Naive thymus-derived CD4-positive, alpha-beta T cell (primary cell): ENCODE measurements around the gene PSD. TPM values are rescaled to one million over a fixed set of nuclear protein-coding genes. Genes with fewer than 3 reads are reported as not detected.
"Not testable (repeated sequence)": the region's sequence is repeated elsewhere in the genome, so short reads cannot be mapped to it uniquely, and the experiment has no call there.

ENCODE experiments used
- ATAC-seq: fragments of 150-1000 bp; cut with Tn5 transposase; 2 replicates; pipeline ENCODE4 v1.10.0; 2021; ENCODE audit warnings: mild to moderate bottlenecking, moderate library complexity
- CTCF ChIA-PET: fragments of 350-600 bp; sonication (Branson Sonifier 250); formaldehyde crosslinking; loops from one replicate; lab custom pipeline; 2021; ENCODE audit warnings: antibody characterized with exemption; lab: Charles Lee
- POLR2A ChIA-PET: fragments of 350-600 bp; sonication (Branson Sonifier 250); formaldehyde crosslinking; loops from one replicate; lab custom pipeline; 2021; ENCODE audit warnings: antibody characterized with exemption, inconsistent platforms; lab: Charles Lee
- DNase-seq, 9 donors: peaks; one replicate each; pipeline versions ENCODE4 v3.0.0 to v3.0.0-alpha.2; 2020 to 2022; ENCODE audit warnings: mixed read lengths in 1 of 9
- H3K27ac ChIP-seq: one replicate; pipeline ENCODE4 v1.7.0; 2013; ENCODE audit warnings: mild to moderate bottlenecking, low read depth, low read length, moderate library complexity
- H3K27me3 ChIP-seq, 2 donors: one replicate each; pipeline ENCODE4 v1.7.0; 2013; ENCODE audit warnings: low read length in 2 of 2, mild to moderate bottlenecking in 2 of 2, moderate library complexity in 2 of 2; ENCODE audit not compliant: control insufficient read depth in 2 of 2, insufficient read depth in 2 of 2
- H3K36me3 ChIP-seq, 3 experiments: 1 replicate in 2 of 3; 2 replicates in 1 of 3; pipeline ENCODE4 v1.7.0; 2013; ENCODE audit warnings: low read length in 3 of 3, mild to moderate bottlenecking in 3 of 3, moderate library complexity in 1 of 3; ENCODE audit not compliant: insufficient read depth in 3 of 3, control insufficient read depth in 2 of 3
- H3K4me1 ChIP-seq, 2 donors: one replicate each; pipeline ENCODE4 v1.7.0; 2013; ENCODE audit warnings: low read length in 2 of 2, mild to moderate bottlenecking in 2 of 2, moderate library complexity in 1 of 2; ENCODE audit not compliant: control insufficient read depth in 2 of 2, insufficient read depth in 2 of 2
- H3K4me3 ChIP-seq: 2 replicates; pipeline ENCODE4 v1.7.0; 2013; ENCODE audit warnings: mild to moderate bottlenecking, low read length
- H3K9me3 ChIP-seq, 3 experiments: 1 replicate in 2 of 3; 2 replicates in 1 of 3; pipeline ENCODE4 v1.7.0; 2013; ENCODE audit warnings: low read length in 3 of 3; ENCODE audit not compliant: control insufficient read depth in 2 of 3
- H3K27ac Mint-ChIP-seq, 9 donors: one replicate each; pipeline ENCODE4 v1.8.0; 2020 to 2022; ENCODE audit warnings: mixed read lengths in 9 of 9, mild to moderate bottlenecking in 8 of 9, moderate library complexity in 5 of 9, inconsistent platforms in 2 of 9
- H3K27me3 Mint-ChIP-seq, 5 donors: one replicate each; pipeline ENCODE4 v1.8.0; 2021 to 2022; ENCODE audit warnings: mixed read lengths in 5 of 5, mild to moderate bottlenecking in 1 of 5
- H3K36me3 Mint-ChIP-seq, 5 donors: one replicate each; pipeline ENCODE4 v1.8.0; 2020 to 2022; ENCODE audit warnings: mixed read lengths in 5 of 5, mild to moderate bottlenecking in 3 of 5, inconsistent platforms in 1 of 5
- H3K4me1 Mint-ChIP-seq, 7 donors: one replicate each; pipeline ENCODE4 v1.8.0; 2020 to 2022; ENCODE audit warnings: mixed read lengths in 7 of 7, mild to moderate bottlenecking in 3 of 7, inconsistent platforms in 1 of 7
- H3K4me3 Mint-ChIP-seq, 10 donors: one replicate each; pipeline ENCODE4 v1.8.0; 2020 to 2022; ENCODE audit warnings: mild to moderate bottlenecking in 10 of 10, mixed read lengths in 10 of 10, moderate library complexity in 6 of 10, inconsistent platforms in 2 of 10
- H3K9me3 Mint-ChIP-seq, 11 donors: one replicate each; pipeline ENCODE4 v1.8.0; 2020 to 2022; ENCODE audit warnings: mixed read lengths in 11 of 11, mild to moderate bottlenecking in 4 of 11, inconsistent platforms in 1 of 11, moderate library complexity in 1 of 11
- intact Hi-C, 2 donors: fragments of 100-400 bp; cut with micrococcal nuclease; formaldehyde crosslinking; loops; one replicate each; pipeline ENCODE4 v1.15.1; 2023
- polyA plus RNA-seq, 2 donors: library from polyadenylated mRNA; unstranded; fragments of 300-500 nt; fragmentation: Illumina TruSeq; gene quantifications; one replicate each; pipeline ENCODE4 v1.2.3, GENCODE V29; 2021
- total RNA-seq, 6 experiments: library from RNA in 5 of 6; stranded (reverse) in 5 of 6; gene quantifications; 1 replicate in 5 of 6; 2 replicates in 1 of 6; pipeline ENCODE4 v1.2.3 and lab custom pipeline; 2021 to 2026

Gene PSD
- total and polyA plus RNA-seq, 7 experiments from 2014 or later = 3.5 to 16.9 (median 8.2) TPM

DNA sequence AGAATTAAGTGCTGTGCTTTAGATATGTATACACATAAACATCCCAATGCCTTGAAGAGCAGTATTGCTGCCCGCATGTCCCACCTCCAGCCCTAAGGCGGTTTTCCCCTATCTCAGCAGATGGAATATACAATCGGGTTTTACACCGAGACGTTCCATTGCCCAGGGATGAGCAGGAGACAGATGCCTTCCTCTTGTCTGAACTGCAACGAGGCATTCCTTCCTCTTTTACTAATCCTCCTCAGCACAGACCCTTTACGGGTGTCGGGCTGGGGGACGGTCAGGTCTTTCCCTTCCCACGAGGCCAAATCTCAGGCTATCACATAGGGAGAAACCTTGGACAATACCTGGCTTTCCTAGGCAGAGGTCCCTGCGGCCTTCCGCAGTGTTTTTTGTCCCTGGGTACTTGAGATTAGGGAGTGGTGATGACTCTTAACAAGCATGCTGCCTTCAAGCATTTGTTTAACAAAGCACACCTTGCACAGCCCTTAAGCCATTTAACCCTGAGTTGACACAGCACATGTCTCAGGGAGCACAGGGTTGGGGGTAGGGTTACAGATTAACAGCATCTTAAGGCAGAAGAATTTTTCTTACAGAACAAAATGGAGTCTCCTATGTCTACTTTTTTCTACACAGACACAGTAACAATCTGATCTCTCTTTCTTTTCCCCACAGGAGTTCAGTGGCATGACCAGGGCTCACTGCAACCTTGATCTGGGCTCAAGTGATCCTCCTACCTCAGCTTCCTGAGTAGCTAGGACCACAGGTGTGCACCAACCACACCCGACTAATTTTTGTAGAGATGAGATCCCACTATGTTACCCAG lies 36.3 kb upstream of the PSD start:
- H3K4me3 Mint-ChIP-seq, POLR2A ChIA-PET, H3K27me3 ChIP-seq, DNase-seq, H3K4me3 ChIP-seq, H3K4me1 ChIP-seq, CTCF ChIA-PET, H3K27me3 Mint-ChIP-seq, H3K9me3 ChIP-seq, H3K27ac ChIP-seq, ATAC-seq, H3K9me3 Mint-ChIP-seq, H3K36me3 Mint-ChIP-seq, H3K36me3 ChIP-seq: not testable (repeated sequence)
- intact Hi-C loops = loop anchor here in 1 of 2 donors (5.0 kb wide), 2 partner anchors 187 to 398 kb away; partner anchors contain the start of genes ARMH3 and TRIM8
- Mint-ChIP-seq H3K4me1 (peaks cover 12 to 24% (median 21%) of the 10 kb centered on the region in 7 donors), H3K27ac (peak overlapping the region in 1 of 9 donors; percentile 48)

DNA sequence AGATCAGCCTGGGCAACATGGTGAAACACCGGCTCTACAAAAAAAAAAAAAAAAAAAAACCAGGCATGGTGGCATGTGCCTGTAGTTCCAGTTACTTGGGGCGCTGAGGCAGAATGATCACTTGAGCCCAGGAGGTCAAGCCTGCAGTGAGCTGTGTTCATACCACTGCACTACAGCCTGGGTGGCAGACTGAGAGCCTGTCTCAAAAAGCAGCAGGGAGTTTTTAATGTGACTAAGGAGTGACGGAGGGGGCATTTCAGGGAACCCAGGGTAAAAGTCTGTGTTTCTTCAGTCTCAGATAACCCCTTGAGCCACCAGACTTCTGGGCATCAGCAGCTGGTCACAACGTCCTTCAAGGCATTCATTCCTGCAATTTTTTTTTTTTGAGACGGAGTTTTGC lies 34.9 kb upstream of the PSD start:
- CTCF ChIA-PET = interaction anchor here (0.9 kb wide), 1 partner anchor 31 kb away, joined by 3 read pairs; no protein-coding TSS in a partner anchor
- no peak for DNase-seq
- Histone ChIP-seq H3K4me3 (no peak overlapping the region), H3K36me3 (peaks cover 0 to 7% (median 3%) of the 10 kb centered on the region in 3 experiments), H3K27me3 (no peaks in the 10 kb centered on the region), H3K4me1 (peaks cover 12 to 14% of the 10 kb centered on the region in 2 donors), H3K27ac (no peak overlapping the region), H3K9me3 (no peaks in the 10 kb centered on the region)
- intact Hi-C loops = loop anchor here in 1 of 2 donors (5.0 kb wide), 2 partner anchors 189 to 396 kb away; partner anchors contain the start of genes ARMH3 and TRIM8
- Mint-ChIP-seq H3K9me3 (no peaks in the 10 kb centered on the region), H3K4me1 (peaks cover 20 to 32% (median 26%) of the 10 kb centered on the region in 7 donors), H3K27me3 (no peaks in the 10 kb centered on the region), H3K4me3 (no peak overlapping the region), H3K27ac (peak overlapping the region in 2 of 9 donors; percentile 56 to 67), H3K36me3 (peaks cover 0 to 9% (median 4%) of the 10 kb centered on the region in 5 donors)
- POLR2A ChIA-PET = interaction anchor here (0.6 to 6.7 kb wide), 4 partner anchors 20 to 119 kb away, joined by 3 to 157 read pairs (median 38); partner anchors contain the start of genes CUEDC2 and FBXL15
- ATAC-seq = no peak

DNA sequence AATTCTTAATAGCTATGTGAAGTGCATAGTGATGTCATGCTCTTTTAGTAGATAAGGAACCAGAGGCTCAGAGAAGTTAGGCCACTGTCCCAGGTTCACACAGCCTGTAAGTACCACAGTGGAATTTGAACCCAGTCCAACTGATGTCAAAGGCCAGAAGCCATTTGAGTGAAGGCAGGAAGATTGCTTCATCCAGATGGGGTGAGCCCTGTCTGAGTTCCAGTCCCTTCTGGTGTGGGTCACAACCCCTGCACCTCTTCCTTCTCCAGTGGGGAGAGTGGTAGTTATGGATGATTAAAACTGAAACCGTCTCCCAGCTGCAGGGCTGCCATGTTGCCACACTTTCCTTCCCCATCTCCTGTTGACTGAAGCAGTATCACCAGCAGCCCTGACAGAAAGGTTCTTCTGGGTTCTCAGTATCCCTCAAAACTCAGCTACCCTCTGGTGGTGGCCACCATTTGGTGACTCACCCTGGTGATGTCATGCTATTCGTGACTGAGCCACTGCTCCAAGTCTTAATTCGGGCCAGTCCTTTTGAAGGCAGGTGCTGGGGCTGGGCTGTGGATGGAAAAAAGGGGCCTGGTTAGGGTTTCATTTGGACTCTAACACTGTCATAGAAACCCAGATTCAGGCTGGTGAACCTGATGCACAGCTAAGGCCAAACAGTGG lies 34.2 kb upstream of the PSD start:
- POLR2A ChIA-PET = interaction anchor here (1.2 to 6.7 kb wide), 6 partner anchors 8 to 56 kb away, joined by 3 to 157 read pairs (median 68); partner anchors contain the start of genes CUEDC2, FBXL15 and NFKB2
- Histone ChIP-seq H3K36me3 (peaks cover 0 to 7% (median 3%) of the 10 kb centered on the region in 3 experiments), H3K9me3 (no peaks in the 10 kb centered on the region), H3K27me3 (no peaks in the 10 kb centered on the region), H3K27ac (no peak overlapping the region), H3K4me3 (no peak overlapping the region), H3K4me1 (peaks cover 12 to 14% of the 10 kb centered on the region in 2 donors)
- Mint-ChIP-seq H3K4me1 (peaks cover 20 to 32% (median 26%) of the 10 kb centered on the region in 7 donors), H3K27me3 (no peaks in the 10 kb centered on the region), H3K36me3 (peaks cover 0 to 9% (median 4%) of the 10 kb centered on the region in 5 donors), H3K9me3 (no peaks in the 10 kb centered on the region), H3K4me3 (peak overlapping the region in 9 of 10 donors; percentile 10 to 94 (median 64)), H3K27ac (peak overlapping the region in 7 of 9 donors; percentile 45 to 88 (median 67))
- CTCF ChIA-PET = interaction anchor here (0.8 to 0.9 kb wide), 2 partner anchors 30 to 55 kb away, joined by 3 read pairs; no protein-coding TSS in a partner anchor
- DNase-seq (peak in 2 of 9 donors; percentile 20 to 65), ATAC-seq (peak; percentile 17)
- intact Hi-C loops = loop anchor here in 1 of 2 donors (5.0 kb wide), 2 partner anchors 189 to 396 kb away; partner anchors contain the start of genes ARMH3 and TRIM8

DNA sequence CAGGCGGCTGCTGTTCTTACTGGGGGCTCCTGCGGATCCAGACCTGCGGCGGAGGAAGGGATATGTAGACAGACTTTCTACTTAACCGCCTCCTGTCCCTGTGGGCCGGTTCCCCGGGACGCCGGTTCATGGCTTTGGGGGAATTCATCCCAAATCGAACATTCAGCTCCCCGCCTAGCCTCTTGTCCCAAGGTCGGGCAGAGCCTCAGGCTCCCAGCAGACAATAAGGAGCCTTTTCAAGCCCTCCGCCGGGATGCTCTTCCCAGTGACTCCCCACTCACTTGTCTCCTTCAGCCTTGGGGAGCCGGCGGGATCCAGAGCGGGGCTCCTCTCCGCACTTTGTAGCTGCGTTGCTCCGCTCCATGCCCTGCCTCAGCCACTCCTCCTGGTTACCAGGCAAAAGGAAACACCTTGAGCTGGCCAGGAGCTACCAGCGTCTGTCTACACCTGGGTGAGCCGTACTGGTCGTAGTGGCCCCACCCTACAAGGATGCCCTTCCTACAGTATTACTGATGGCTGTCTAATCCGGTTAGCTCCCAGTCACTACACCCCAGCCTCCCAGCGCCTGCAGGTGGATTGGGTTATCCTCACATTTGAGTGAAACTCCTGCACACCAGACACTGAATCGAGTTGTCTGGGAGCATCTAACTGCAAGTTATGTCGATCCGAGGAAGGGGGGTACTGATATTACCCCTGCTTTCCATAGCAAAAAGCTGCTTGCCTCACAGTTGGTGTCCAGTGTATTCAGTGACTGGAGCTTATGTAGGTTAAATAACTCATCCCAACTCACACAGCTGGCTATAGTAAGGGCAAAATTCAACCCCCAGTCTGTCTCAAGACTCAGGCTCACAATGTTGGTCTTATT lies 32.8 kb upstream of the PSD start, which contains the start of gene C10orf95:
C10orf95 (minus strand) TSS at position 439 of the 865 bp plus-strand sequence. CDS start 450 bp downstream, outside the sequence.
- intact Hi-C loops = loop anchor here (2.0 to 5.0 kb wide), 3 partner anchors 191 to 394 kb away; partner anchors contain the start of genes ARMH3 (in 1 of the 2) and TRIM8 (in 1 of the 2)
- Histone ChIP-seq H3K36me3 (peaks cover 0 to 5% (median 3%) of the 10 kb centered on the region in 3 experiments), H3K4me3 (peak within 1 kb of the TSS; percentile 88), H3K4me1 (peaks cover 12 to 14% of the 10 kb centered on the region in 2 donors), H3K27ac (peak within 1 kb of the TSS; percentile 90), H3K27me3 (no peaks in the 10 kb centered on the region), H3K9me3 (no peaks in the 10 kb centered on the region)
- H3K9me3 Mint-ChIP-seq = no peaks in the 10 kb centered on the region
- POLR2A ChIA-PET = interaction anchor here (0.9 to 6.7 kb wide), 20 partner anchors 9 to 467 kb away, joined by 3 to 157 read pairs (median 4); partner anchors contain the start of genes ACTR1A, CNNM2, CUEDC2 and FBXL15
- H3K4me1 Mint-ChIP-seq = peaks cover 14 to 32% (median 26%) of the 10 kb centered on the region in 7 donors
- DNase-seq = no peak
- peak within 1 kb of the TSS; percentile 85 to 97 (median 92) for H3K4me3 Mint-ChIP-seq
- H3K36me3 Mint-ChIP-seq = peaks cover 0 to 9% (median 4%) of the 10 kb centered on the region in 5 donors
- no peak for ATAC-seq
- H3K27ac Mint-ChIP-seq = peak within 1 kb of the TSS; percentile 77 to 96 (median 89)
- H3K27me3 Mint-ChIP-seq = no peaks in the 10 kb centered on the region
- CTCF ChIA-PET = interaction anchor here (0.7 to 2.6 kb wide), 6 partner anchors 19 to 41 kb away, joined by 3 to 9 read pairs (median 4); partner anchors contain the start of genes CUEDC2 and FBXL15

DNA sequence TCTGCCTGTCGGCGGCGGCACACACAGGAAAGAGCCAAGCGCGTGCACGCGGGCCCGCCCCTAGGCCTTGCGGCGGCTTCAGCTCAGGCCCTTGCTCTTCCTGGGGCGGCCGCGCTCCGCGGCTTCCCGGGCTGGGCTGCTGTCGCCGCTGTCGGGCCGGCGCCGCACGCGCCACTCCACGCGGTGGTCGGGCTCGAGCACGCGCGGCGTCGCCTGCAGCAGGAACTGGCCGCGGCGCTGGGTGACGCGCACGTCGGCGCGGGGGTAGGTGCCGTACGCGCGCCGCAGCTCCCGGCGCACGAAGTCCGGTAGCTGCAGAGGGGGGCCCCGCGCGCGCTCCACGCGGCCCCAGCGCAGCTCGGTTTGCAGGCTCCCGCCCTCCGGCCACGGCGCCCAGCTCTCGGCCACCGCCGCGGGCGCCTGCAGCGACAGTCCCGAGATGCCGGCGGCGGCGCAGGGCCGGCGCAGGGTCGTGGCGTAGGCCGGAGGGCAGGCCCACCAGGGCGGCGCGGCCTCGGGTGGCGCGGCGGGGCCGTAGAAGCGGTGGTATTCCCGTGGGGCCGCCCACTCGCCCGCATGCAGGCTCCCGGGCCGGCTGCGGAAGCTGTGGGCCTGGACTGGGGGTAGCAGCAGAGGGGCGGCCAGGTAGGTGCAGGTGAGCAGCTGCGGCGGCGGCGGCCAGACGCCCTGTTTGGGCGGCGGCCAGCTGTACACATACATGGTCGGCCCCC lies 32.0 kb upstream of the PSD start:
- Mint-ChIP-seq H3K4me1 (peaks cover 14 to 37% (median 27%) of the 10 kb centered on the region in 7 donors), H3K4me3 (peak overlapping the region; percentile 89 to 97 (median 94)), H3K27ac (peak overlapping the region; percentile 81 to 97 (median 95)), H3K27me3 (no peaks in the 10 kb centered on the region), H3K36me3 (peaks cover 0 to 9% (median 4%) of the 10 kb centered on the region in 5 donors), H3K9me3 (no peaks in the 10 kb centered on the region)
- peak overlapping the region; percentile 88 for H3K4me3 ChIP-seq
- ATAC-seq = peak; percentile 90
- ChIA-PET CTCF (interaction anchor here (0.5 to 2.6 kb wide), 9 partner anchors 18 to 256 kb away, joined by 3 to 9 read pairs (median 4); partner anchors contain the start of genes CUEDC2 and FBXL15), POLR2A (interaction anchor here (0.7 to 6.7 kb wide), 25 partner anchors 9 to 467 kb away, joined by 3 to 157 read pairs (median 4); partner anchors contain the start of genes ACTR1A, CNNM2, CUEDC2 and FBXL15)
- no peaks in the 10 kb centered on the region for H3K27me3 ChIP-seq
- H3K27ac ChIP-seq = peak overlapping the region; percentile 90
- intact Hi-C loops = loop anchor here (1.0 to 5.0 kb wide), 13 partner anchors 11 to 393 kb away; partner anchors contain the start of genes ACTR1A (in 2 of the 2), CUEDC2 (in 2 of the 2), ARMH3 (in 1 of the 2) and GBF1 (in 1 of the 2)
- H3K4me1 ChIP-seq = peaks cover 12 to 14% of the 10 kb centered on the region in 2 donors
- DNase-seq = peak; percentile 85 to 95 (median 92)
- H3K36me3 ChIP-seq = peaks cover 0 to 3% (median 0%) of the 10 kb centered on the region in 3 experiments
- no peaks in the 10 kb centered on the region for H3K9me3 ChIP-seq
